NCI-H2196 treated with DMSO at 0.1 percent for 48 hours (cell line): ENCODE results near the gene OR51M1.
A peak's percentile ranks its signal among the peaks of the same experiment; 100 is the strongest.
"Not testable (repeated sequence)": the region's sequence is repeated elsewhere in the genome, so short reads cannot be mapped to it uniquely, and the experiment has no call there.

ENCODE experiments used
- DNase-seq: peaks from one replicate; lab custom pipeline; 2025; ENCODE audit not compliant: unreplicated experiment; lab: John Stamatoyannopoulos, UW

The OR51M1 gene

GRCh38 chr11:5383576-5383975, at the start of gene OR51M1:
OR51M1 (plus strand) TSS chr11:5383812; CDS start chr11:5389399, 5,587 bp downstream.
- DNase-seq = no peak

- no peak for DNase-seq
Observed at GRCh38 chr11:5335170-5335569, 48.4 kb upstream of the OR51M1 start.

- no peak for DNase-seq
Observed at GRCh38 chr11:5336331-5336730, 47.3 kb upstream of the OR51M1 start.

GRCh38 chr11:5337253-5337652, 46.4 kb upstream of the OR51M1 start:
- not testable (repeated sequence) for DNase-seq

DNA sequence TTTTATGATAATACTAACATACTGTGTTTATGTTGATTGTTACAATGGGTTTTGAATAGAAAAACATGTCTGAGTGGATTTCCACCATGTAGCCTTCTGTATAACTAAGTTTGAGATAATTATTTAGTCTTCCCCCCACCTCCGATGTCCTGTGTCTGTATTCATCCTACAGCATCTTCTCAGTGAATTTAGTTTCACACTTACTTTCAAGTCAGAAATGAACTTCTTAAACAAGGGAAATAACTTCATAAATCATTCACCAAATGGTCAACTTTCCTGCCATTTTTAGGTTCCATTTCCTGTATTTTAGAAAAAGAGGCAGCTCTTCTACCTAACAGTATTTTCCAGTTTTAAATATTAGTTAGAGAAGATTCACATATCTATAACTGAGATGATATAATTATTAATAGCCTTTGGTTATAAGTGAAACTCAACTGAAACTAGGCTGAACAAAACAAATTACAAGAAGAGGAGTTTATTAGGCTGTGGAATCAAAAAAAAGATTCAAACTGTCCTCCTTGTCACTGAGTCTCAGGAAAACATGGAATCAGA, 43.8 kb upstream of the OR51M1 start:
- DNase-seq = no peak

GRCh38 chr11:5343474-5344335, 39.9 kb upstream of the OR51M1 start, which contains the start of gene OR51B5:
OR51B5 (minus strand) TSS chr11:5343524; CDS start chr11:5343524, 0 bp downstream.
- no peak for DNase-seq

DNA sequence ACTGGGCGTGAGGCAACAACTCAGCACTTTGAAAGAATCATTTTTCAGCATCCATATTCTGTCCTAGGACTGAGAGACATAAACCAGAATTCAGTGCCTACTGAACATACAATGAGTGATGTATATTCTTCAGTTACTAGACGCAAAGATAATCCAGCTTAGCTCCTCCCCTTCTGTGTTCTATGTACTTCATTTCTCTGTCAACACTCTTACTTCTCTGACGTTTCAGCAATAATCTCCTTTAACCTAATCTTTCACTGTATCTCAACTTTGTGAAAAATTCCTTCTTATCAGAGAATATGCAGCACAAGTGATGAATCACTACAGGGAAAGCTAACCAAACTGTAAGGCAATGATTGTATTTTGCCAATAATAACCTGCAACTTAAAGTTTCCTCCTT, 37.8 kb upstream of the OR51M1 start:
- no peak for DNase-seq

- no peak for DNase-seq
Observed at GRCh38 chr11:5348551-5349194, 34.9 kb upstream of the OR51M1 start.

DNA sequence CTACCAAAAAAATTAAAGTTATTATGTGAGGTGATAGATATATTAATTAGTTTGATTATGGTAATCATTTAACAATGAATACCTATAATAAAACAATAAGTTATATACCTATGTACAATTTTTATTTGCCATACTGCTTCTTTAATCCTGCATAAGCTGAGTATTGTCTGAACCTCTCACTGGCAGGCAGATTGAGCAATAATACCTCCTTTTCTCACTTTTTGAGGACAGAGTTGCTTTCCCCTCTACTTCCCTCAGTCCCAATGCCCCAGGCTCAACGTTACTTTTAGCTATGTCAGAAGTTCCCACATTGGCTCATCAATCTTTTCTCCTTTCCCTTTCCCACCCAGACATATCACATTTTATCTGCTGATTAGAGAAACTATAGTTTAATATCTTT, 34.1 kb upstream of the OR51M1 start:
- no peak for DNase-seq

DNA sequence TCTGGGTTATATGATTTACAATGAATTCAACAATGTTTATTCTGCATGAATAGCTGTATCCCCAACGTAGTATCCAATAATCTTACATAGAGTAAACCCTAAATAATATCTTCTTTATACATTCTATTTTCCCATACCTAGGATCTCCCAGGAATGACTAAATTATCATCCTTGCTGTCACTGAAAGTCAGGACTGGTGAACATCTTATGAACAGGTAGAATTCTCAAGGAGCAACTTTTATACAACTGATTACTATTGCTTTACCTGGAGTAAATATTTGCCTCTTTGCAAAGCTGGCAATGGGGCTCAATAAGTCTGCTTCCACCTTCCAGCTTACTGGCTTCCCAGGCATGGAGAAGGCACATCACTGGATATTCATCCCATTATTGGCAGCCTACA, 32.4 kb upstream of the OR51M1 start, which contains the start of gene OR51B6:
TSS of gene OR51B6 (plus strand) at position 301 of the 400 bp plus-strand sequence. CDS start at position 301, 0 bp downstream.
- no peak for DNase-seq

GRCh38 chr11:5356031-5356430, 27.6 kb upstream of the OR51M1 start:
- DNase-seq = not testable (repeated sequence)

GRCh38 chr11:5362017-5362625, 21.5 kb upstream of the OR51M1 start:
- no peak for DNase-seq

DNA sequence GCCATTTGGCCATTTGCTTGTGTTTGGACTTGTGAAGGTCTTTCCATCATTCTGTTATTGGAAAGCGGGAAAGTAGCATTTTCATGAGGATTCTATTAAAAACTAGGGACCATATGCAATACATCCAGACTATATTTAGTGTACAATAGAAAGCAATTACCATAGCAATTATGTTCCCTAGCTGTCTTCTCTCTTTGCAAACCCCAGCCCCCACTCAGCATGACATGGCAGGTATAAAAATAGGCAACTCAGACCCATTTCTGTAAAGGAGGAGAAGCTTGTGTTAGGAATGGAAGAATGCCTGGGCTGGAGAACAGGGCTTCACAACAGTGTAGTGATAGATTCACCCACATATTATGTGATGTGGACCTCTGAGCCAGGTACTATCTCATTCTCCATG, 19.9 kb upstream of the OR51M1 start:
- DNase-seq = no peak

DNA sequence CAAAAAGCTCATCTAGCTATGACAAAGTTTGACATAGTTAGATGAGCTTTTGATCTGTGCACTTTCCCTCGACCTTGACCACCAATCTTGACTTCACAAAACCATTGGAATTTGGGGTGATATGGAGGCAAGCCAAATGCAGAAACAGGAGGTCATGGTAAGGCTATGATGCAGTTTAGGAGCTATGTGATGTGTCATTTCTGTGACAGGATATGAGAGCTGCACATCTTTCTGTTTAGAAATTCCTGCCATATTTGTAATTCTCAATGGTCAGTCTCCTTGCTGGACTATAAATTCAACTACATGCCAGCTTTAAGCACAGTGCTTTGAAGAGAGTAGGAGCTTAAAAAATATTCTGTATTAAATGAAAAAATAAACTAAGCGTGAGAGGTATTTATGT, 19.4 kb upstream of the OR51M1 start:
- DNase-seq = no peak

- DNase-seq = not testable (repeated sequence)
Observed at GRCh38 chr11:5366365-5366764, 17.2 kb upstream of the OR51M1 start.

- no peak for DNase-seq
Observed at GRCh38 chr11:5366856-5367255, 16.8 kb upstream of the OR51M1 start.

GRCh38 chr11:5367448-5368074, 16.1 kb upstream of the OR51M1 start:
- no peak for DNase-seq

GRCh38 chr11:5368502-5369043, 15.0 kb upstream of the OR51M1 start:
- no peak for DNase-seq

- no peak for DNase-seq
Observed at GRCh38 chr11:5369789-5370188, 13.8 kb upstream of the OR51M1 start.

- peak; percentile 39 for DNase-seq
Observed at GRCh38 chr11:5380740-5381342, 2.8 kb upstream of the OR51M1 start.
